Inflammatory macrophage treated with lipopolysaccharide for 4 hours (primary cell): ENCODE measurements around the gene TPPP.
A peak's percentile ranks its signal among the peaks of the same experiment; 100 is the strongest.

Source experiments
- DNase-seq: peaks from one replicate; pipeline ENCODE4 v3.0.0-alpha.2; 2020

The TPPP gene

GRCh38 chr5:622946-623522 is 70.1 kb downstream of the TPPP start:
- DNase-seq = no peak

- DNase-seq = no peak
Observed at GRCh38 chr5:622359-622758, 70.8 kb downstream of the TPPP start.

GRCh38 chr5:621341-621761 is 71.8 kb downstream of the TPPP start:
- DNase-seq = no peak

GRCh38 chr5:620586-621180 is 72.5 kb downstream of the TPPP start:
- DNase-seq = no peak

DNA sequence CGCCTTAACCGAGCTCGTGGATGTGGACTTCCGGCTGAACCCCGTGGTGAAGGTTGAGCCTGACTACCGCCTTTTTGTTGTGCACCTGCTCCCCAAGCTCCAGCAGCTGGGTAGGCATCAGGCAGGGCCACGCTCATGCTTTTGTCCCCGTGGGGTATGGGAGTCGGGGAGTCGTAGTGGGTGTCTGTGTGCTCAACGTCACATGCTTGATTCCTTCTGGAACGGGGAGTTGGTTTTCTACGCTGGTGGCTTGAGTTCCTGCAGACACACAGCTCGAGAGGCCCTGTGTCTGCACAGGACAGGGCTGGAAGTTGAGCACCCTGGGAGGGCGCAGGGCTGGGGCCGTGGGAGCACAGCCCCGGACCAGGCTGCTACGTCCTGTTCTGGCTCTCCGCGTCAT is 73.0 kb downstream of the TPPP start:
- no peak for DNase-seq

DNA sequence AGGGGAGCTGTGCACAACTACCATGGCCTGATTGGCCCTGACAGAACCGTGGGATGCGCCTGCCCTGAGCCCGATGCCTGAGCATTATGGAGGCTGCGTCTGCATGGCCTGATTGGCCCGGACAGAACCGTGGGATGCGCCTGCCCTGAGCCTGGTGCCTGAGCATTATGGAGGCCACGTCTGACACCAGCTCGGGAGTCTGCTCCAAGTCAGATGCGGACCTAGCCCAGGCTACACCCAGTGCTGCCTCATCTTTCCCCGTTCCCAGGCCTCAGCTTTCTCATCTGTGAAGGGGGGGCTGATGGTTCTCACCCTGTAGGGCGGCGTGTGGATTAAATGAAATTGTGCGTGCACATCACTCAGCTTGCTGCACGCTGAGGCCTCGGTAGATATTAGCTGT is 73.7 kb downstream of the TPPP start:
- DNase-seq = no peak

DNA sequence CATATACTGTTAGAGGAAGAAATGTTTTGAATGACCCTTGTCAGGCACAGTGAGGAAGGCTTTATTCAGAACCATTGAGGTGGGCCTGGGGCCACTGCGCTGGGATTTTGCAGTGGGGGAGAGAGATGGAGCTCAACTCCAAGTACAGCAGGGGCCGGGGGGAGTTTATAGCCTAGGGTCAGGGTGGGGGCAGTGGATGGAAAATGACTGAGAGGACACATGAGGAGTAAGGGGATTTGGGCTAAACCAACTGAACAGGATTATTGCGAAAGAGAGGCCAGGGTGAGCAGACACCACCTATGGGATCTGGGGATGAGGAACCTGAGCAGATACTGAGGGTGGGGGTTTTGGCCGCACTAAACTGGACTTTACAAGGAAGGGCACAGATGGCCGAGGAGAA is 74.7 kb downstream of the TPPP start:
- no peak for DNase-seq

DNA sequence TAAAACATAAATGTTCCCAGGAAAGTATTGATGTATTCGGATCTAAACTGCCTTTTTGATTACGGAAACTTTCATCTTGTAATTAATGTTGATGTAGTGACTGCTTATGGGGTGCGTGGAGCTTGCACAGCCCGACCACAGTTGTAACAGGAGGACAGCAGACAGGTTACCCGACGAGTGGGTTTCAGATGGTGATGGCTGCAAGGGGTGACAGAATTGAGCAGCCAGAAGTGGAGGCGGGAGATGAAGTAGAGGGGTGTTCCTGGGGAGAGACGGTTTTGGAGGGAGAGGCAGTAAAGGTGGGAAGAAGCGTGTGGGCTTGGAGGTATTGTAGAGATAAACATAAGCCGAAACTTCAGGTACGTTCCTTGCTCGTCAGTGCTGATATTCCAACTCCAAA is 75.3 kb downstream of the TPPP start:
- no peak for DNase-seq

- DNase-seq = no peak
Observed at GRCh38 chr5:616484-617039, 76.6 kb downstream of the TPPP start.

GRCh38 chr5:612498-613424 is 80.4 kb downstream of the TPPP start:
- no peak for DNase-seq

- peak; percentile 89 for DNase-seq
Observed at GRCh38 chr5:611731-612486, 81.2 kb downstream of the TPPP start, which contains the start of gene CEP72. Gene CEP72 (plus strand): TSS chr5:612340. CDS start chr5:612362, 22 bp downstream.

DNA sequence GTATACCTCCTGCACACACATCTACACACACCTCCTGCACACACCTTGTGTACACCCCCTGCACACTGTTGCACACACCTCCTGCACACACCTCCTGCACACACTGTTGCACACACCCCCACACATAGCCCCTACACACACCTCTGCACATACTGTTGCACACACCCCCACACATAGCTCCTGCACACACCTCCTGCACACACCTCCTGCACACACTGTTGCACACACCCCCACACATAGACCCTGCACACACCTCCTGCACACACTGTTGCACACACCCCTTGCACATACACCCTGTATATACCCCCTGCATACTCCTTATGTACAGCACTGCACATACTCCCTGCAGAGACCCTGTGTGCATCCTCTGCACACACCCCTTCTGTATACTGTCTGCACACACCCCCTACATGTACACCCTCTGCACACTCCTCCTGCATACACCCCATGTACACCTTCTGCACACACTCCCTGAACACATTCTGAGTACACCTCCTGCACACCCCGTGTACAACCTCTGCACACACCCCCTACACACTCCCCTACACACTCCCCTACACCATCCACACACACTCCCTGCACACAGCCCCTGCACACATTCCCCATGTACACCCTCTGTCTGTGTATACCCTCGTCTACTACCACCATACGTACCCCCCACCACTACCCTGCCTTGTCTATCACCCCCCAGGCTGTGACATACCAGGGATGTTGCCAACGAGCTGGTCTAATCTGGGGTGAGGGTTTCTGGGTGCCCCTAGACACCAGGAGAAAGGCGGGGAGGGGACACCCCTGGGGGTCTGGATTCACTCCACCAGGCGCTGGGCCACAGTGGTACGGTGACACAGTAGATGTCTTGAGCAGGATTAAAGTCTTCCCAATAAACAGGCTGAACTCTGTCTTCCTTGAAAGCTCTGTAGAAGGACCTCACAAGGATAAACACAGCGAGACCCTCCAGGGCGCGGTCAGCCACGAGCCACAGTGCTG is 82.1 kb downstream of the TPPP start:
- no peak for DNase-seq

GRCh38 chr5:610011-610743 is 83.0 kb downstream of the TPPP start:
- DNase-seq = no peak
